ENCODE data around the gene RABAC1. TPM values are rescaled to one million over a fixed set of nuclear protein-coding genes. Genes with fewer than 3 reads are reported as not detected.

Gene RABAC1
- total RNA-seq, 1 donor from 2014 or later = 93.4 TPM

DNA sequence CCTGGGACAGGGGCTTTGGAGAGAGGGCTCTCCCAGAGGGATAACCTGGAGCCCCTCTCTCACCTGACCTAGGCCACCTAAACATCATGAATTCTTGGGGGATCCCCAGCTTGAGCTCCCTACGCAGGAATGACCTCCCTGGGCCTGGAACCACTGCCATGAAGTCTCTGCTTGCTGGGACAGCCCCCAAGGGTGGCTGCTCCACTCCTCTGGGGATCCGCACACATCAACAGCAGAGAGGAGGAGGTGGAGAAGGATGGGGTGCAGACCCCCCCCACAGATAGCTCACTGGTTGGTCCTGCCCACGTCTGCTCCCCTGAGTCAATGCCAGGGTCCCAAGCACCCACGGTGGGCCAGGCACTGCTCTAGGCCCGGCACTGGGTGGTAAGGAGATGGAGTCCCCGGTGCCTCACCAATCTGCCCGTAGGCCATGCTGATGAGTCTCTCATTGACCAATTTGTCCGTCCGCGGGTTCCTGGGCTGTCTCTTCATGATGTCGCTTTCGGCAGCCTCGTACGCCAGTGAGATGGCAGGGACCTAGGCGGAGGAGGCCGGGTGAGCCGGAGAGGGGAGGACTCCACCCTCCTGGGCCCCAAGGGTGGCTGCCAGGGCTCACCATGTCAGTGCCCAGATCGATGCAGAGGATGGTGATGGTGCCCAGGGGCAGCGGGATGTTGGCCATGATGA is 10.8 kb upstream of the RABAC1 start:
- Mint-ChIP-seq H3K36me3 (ENCODE audit: low read depth) (no peaks in the 10 kb centered on the region), H3K27ac (ENCODE audit: unreplicated experiment) (no peak overlapping the region), H3K9me3 (no peaks in the 10 kb centered on the region), H3K4me1 (no peaks in the 10 kb centered on the region), H3K4me3 (no peak overlapping the region), H3K27me3 (ENCODE audit: low read depth) (no peaks in the 10 kb centered on the region)
- TF ChIP-seq, protein P1, sequence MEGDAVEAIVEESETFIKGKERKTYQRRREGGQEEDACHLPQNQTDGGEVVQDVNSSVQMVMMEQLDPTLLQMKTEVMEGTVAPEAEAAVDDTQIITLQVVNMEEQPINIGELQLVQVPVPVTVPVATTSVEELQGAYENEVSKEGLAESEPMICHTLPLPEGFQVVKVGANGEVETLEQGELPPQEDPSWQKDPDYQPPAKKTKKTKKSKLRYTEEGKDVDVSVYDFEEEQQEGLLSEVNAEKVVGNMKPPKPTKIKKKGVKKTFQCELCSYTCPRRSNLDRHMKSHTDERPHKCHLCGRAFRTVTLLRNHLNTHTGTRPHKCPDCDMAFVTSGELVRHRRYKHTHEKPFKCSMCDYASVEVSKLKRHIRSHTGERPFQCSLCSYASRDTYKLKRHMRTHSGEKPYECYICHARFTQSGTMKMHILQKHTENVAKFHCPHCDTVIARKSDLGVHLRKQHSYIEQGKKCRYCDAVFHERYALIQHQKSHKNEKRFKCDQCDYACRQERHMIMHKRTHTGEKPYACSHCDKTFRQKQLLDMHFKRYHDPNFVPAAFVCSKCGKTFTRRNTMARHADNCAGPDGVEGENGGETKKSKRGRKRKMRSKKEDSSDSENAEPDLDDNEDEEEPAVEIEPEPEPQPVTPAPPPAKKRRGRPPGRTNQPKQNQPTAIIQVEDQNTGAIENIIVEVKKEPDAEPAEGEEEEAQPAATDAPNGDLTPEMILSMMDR (conservative IDR thresholded peaks at IDR 0.05) = no peak
- no peak for DNase-seq (ENCODE audit: low read depth, low spot score)

DNA sequence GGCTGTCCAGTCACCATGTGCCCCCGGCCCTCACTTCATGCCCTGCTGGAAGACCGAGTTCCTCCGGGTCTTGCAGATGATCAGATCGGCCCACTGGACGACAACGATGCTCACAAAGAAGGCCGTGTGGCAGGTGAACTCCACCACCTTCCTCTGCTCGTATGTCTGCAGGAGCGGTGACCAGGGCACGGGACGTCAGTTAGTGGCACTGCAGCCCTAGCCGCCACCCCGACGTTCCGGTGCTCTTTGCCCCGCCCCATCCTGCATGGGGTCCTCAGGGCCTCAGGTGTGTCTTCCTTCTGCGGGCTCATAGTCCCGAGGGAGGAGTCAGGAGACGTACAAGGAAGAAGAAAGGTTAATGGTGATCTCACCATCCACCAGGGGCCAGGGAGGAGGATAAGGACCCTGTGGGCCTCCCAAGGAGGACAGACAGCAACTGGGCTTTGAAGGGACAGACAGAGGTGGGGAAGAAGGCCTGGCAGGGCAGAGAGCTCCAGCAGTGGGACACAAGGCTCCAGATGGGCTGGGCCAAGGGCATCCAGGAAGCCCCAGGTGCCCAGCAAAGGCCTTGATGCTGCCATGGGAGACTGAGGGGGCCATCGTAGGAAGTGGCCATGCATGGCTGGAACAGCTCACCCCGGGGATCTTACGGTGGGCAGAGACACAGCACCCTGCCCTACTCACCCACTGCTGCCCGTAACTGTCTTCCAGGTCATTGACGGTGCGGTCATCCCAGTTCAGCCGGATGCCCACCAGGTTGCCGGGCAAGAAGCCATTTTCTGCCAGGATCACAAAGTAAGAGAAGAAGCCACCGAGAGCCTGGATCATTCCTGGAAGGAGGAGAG is 9.9 kb upstream of the RABAC1 start:
- TF ChIP-seq, protein P1 (conservative IDR thresholded peaks at IDR 0.05) = no peak
- Mint-ChIP-seq H3K27ac (ENCODE audit: unreplicated experiment) (no peak overlapping the region), H3K27me3 (ENCODE audit: low read depth) (no peaks in the 10 kb centered on the region), H3K4me1 (no peaks in the 10 kb centered on the region), H3K4me3 (no peak overlapping the region), H3K9me3 (no peaks in the 10 kb centered on the region), H3K36me3 (ENCODE audit: low read depth) (no peaks in the 10 kb centered on the region)
- no peak for DNase-seq (ENCODE audit: low read depth, low spot score)

DNA sequence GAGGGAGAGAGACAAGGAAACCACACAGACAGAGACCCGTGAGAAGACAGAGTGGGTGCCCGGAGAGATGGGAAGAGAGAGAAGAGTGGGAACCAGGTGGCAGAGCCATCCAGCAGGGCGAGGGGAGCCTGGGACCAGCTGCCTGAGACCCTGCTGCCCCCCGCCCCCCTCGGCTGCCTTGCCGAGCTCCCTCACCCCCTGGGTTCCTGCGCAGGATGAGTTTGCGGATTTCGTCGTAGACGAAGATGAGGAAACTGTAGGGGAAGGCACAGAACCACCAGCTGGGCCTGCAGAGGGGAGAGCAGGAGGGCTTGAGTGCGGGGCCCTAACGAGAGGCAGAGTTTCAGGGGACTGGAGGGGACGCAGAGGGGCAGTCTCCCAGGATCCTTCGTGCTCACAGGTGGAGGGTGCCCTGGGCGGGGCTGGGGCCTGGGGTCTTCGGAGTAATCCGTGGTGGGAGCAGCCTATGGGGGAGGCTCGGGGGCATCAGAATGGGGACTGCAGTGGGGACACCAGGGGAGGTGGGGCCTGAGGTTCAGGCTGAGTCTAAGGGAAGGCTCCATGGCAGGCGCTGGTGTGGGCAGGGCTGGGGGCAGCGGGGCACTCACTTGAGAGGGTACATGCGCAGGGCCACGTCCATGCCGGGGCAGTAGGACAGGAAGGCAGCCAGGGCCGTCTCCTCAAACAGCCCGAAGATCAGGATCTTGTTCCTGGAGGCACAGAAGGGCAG is 8.1 kb upstream of the RABAC1 start:
- TF ChIP-seq, protein P1 (conservative IDR thresholded peaks at IDR 0.05) = no peak
- no peaks in the 10 kb centered on the region for H3K27me3 Mint-ChIP-seq (ENCODE audit: low read depth)
- no peaks in the 10 kb centered on the region for H3K36me3 Mint-ChIP-seq (ENCODE audit: low read depth)
- no peaks in the 10 kb centered on the region for H3K9me3 Mint-ChIP-seq
- no peak overlapping the region for H3K4me3 Mint-ChIP-seq
- H3K27ac Mint-ChIP-seq (ENCODE audit: unreplicated experiment) = no peak overlapping the region
- no peak for DNase-seq (ENCODE audit: low read depth, low spot score)
- no peaks in the 10 kb centered on the region for H3K4me1 Mint-ChIP-seq

GRCh38 chr19:41965106-41965505 is 6.0 kb upstream of the RABAC1 start:
- Mint-ChIP-seq H3K4me3 (no peak overlapping the region), H3K9me3 (no peaks in the 10 kb centered on the region), H3K27me3 (ENCODE audit: low read depth) (no peaks in the 10 kb centered on the region), H3K36me3 (ENCODE audit: low read depth) (no peaks in the 10 kb centered on the region), H3K27ac (ENCODE audit: unreplicated experiment) (no peak overlapping the region), H3K4me1 (no peaks in the 10 kb centered on the region)
- DNase-seq (ENCODE audit: low read depth, low spot score) = no peak
- TF ChIP-seq, protein P1 (conservative IDR thresholded peaks at IDR 0.05) = no peak

- no peak overlapping the region for H3K27ac Mint-ChIP-seq (ENCODE audit: unreplicated experiment)
Measured at GRCh38 chr19:41960973-41961372, 1.9 kb upstream of the RABAC1 start.

More at GRCh38 chr19:41960973-41961372, 1.9 kb upstream of the RABAC1 start:
- H3K4me1 Mint-ChIP-seq = peaks cover 20% of the 10 kb centered on the region
- no peaks in the 10 kb centered on the region for H3K27me3 Mint-ChIP-seq (ENCODE audit: low read depth)
- H3K9me3 Mint-ChIP-seq = no peaks in the 10 kb centered on the region
- TF ChIP-seq, protein P1 (conservative IDR thresholded peaks at IDR 0.05) = no peak
- DNase-seq (ENCODE audit: low read depth, low spot score) = no peak
- peak overlapping the region; percentile 58 for H3K4me3 Mint-ChIP-seq
- H3K36me3 Mint-ChIP-seq (ENCODE audit: low read depth) = no peaks in the 10 kb centered on the region
